GM12874 (cell line): ENCODE results near the gene TMEM39B.

Source experiments
- TF ChIP-seq, protein P1 (sequence below): IDR thresholded peaks from 2 replicates; pipeline ENCODE4 v1.5.1; 2011; ENCODE audit warnings: low read depth, mild to moderate bottlenecking, control low read depth, low read length, moderate library complexity; ENCODE audit not compliant: insufficient read depth

Gene TMEM39B

DNA sequence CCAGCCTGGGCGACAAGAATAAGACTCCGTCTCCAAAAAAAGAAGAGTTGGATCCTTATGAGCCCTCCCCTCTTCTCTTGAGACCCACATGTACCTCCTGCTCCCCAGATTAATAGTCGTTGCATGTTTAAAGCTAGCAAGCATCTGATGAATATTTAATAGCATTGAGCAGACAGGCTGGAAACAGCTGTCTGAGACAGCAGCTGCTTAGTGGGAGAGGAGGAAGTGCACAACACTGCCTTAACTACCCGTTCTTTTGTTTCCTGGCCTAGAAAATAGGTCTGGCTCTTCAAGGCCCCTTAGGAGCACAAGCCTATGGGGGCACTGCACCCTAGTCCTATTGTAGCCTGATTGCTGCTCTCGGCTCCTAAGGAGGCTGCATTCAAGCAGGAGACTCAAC is 17.3 kb upstream of the TMEM39B start:
- TF ChIP-seq, protein P1, sequence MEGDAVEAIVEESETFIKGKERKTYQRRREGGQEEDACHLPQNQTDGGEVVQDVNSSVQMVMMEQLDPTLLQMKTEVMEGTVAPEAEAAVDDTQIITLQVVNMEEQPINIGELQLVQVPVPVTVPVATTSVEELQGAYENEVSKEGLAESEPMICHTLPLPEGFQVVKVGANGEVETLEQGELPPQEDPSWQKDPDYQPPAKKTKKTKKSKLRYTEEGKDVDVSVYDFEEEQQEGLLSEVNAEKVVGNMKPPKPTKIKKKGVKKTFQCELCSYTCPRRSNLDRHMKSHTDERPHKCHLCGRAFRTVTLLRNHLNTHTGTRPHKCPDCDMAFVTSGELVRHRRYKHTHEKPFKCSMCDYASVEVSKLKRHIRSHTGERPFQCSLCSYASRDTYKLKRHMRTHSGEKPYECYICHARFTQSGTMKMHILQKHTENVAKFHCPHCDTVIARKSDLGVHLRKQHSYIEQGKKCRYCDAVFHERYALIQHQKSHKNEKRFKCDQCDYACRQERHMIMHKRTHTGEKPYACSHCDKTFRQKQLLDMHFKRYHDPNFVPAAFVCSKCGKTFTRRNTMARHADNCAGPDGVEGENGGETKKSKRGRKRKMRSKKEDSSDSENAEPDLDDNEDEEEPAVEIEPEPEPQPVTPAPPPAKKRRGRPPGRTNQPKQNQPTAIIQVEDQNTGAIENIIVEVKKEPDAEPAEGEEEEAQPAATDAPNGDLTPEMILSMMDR = no peak

DNA sequence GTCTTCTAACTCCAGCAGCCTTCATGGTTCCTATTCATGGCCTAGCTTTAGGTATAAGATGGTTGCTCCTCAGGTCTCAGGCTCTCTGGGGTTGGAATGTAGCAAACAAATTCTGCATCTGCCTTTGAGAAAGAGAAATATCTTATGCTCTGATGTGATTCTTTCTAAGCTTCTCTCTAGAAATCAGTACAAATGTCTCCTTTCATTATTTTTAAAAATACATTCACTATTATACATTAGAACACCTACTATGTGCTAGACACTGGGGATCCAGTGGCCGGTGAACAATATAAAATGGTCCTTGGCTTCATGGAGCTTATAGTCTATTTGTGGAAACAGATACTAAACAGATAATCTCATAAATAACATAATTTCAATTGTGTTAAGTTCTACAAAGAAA is 16.1 kb upstream of the TMEM39B start:
- TF ChIP-seq, protein P1 = no peak

DNA sequence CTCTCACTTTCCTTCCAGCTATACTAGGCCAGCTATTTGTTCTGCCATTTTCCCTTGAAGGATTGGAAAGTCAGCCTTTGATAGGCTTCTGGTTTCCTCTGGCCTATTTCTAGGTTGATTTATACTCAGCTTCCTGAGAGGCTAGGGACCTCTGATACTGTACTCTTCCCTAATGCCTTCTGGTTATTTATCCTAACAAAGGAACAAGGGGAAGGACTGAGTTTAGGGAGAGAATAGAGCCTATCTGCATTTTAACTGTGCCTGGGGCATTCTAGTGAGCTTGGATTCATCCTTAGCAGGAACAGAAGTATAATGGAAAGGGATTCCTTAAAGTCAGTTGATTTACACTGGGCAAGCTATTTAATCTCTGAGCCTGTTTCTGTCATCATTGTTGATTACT is 11.8 kb upstream of the TMEM39B start:
- TF ChIP-seq, protein P1 = no peak

DNA sequence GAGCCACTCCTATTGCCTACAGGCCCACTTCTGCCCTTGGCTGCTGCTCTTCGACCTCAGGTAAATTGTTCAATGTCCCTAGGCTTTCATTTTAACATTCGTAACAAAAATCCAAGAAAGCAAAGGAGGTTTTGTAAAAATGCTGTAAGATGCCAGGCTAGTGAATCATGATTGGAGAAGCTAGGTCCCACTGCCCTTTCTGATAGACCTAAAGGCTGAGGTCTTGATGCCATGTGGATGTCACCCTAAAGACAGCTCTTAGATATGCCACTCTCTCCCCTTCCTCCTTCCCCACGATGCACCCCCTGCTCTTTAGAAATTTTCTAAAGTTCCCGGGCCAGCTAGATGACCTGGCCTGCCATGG is 9.9 kb upstream of the TMEM39B start:
- TF ChIP-seq, protein P1 = no peak

DNA sequence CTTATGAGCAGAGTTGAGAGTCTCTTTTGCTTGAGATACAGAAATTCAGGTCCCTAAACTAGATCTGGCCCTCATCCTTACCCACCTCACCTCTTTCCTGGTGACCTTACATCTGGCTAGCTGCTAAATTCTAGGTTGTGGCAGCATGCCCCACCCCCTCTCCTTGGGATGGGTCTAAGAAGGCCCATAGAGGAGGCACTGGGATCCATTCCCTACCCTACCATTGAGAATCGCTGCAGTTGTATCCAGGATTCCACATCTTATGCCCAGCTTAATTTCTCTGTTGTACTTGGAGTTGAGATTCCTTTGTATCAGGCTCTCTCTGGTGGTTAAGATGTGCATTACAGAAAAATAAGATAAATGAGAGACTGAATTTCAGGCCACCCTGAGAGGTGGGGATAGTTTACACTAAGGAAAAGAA is 9.5 kb upstream of the TMEM39B start:
- TF ChIP-seq, protein P1 = 0 out of 2 replicates have a peak, but pooled peaks have one; percentile 41

DNA sequence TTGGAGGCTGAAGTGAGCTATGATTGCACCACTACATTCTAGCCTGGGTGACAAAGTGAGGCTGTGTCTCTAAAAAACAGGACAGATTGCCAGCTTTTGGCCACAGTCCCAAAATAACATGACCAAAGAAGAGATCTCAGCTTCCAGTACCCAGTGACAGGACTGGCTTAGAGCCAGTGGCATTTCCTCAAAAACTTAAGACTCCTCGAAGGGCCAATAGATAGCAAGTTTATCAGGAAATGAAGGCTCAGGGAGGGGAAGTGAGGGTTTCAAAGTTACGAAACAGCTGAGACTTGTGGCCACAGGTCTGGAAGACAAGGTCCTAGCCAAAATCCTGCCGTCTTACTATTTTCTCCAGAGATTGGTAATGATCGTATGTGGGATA is 6.3 kb upstream of the TMEM39B start:
- TF ChIP-seq, protein P1 = no peak

DNA sequence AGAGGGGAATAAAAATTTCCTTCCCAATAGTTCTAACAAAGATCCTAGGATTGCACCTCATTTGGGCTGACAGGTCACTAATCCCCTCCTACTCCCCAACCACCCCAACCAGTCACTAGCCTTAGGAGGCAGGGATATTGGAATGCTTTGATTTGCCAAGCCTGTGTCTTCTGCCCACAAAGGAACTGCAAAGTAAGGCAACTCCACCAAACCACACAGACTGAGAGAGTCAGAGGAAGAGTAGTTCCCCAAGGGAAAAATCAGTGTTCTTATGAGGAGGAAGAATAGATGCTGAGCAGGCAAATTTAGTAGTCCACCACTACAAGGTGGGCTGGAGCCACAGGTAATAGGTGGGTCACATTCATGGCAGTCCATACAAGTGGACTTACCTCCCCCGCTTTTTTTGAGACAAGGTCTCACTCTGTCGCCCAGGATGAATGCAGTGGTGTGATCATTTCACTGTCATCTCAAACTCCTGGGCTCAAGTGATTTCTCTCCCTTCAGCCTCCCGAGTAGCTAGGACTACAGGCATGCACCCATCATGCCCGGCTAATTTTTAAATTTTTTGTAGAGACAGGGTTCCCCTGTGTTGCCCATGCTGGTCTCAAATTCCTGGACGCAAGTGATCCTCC is 3.7 kb upstream of the TMEM39B start:
- TF ChIP-seq, protein P1 = no peak
